ENCODE data around the gene ARL17B. TPM values are rescaled to one million over a fixed set of nuclear protein-coding genes. Genes with fewer than 3 reads are reported as not detected.
A peak's percentile ranks its signal among the peaks of the same experiment; 100 is the strongest.
"Not testable (repeated sequence)": the region's sequence is repeated elsewhere in the genome, so short reads cannot be mapped to it uniquely, and the experiment has no call there.

Gene ARL17B
- total RNA-seq, 1 experiment from 2014 or later: 14.2 TPM

- Mint-ChIP-seq H3K27me3 (ENCODE audit: insufficient read depth, unreplicated experiment) (no peaks in the 10 kb centered on the region), H3K4me3 (ENCODE audit: unreplicated experiment) (no peak overlapping the region), H3K9me3 (ENCODE audit: unreplicated experiment) (no peaks in the 10 kb centered on the region), H3K27ac (ENCODE audit: low read depth, unreplicated experiment) (no peak overlapping the region), H3K4me1 (ENCODE audit: insufficient read depth, unreplicated experiment) (peaks cover 27% of the 10 kb centered on the region), H3K36me3 (ENCODE audit: insufficient read depth, unreplicated experiment) (no peaks in the 10 kb centered on the region)
- intact Hi-C loops (cut with micrococcal nuclease): no loop called here
- POLR2A ChIA-PET: interaction anchor here (1.5 kb wide), 1 partner anchor 676 kb away, joined by 5 read pairs; no protein-coding TSS in a partner anchor
- no peak for DNase-seq (ENCODE audit: unreplicated experiment)
- TF ChIP-seq CTCF (IDR thresholded peaks at IDR 0.05; ENCODE audit: unreplicated experiment): no peak
- CTCF ChIA-PET: interaction anchor here (0.6 to 1.2 kb wide), 3 partner anchors 50 to 680 kb away, joined by 4 to 9 read pairs (median 4); no protein-coding TSS in a partner anchor
- BruUV-seq (replicated peaks): no TSS peak
Measured at GRCh38 chr17:46262271-46262670, 99.3 kb downstream of the ARL17B start.

GRCh38 chr17:46259845-46260661, 101.5 kb downstream of the ARL17B start:
- CTCF ChIA-PET: interaction anchor here (0.6 to 1.0 kb wide), 4 partner anchors 27 to 682 kb away, joined by 3 to 5 read pairs (median 4); no protein-coding TSS in a partner anchor
- H3K36me3 Mint-ChIP-seq (ENCODE audit: insufficient read depth, unreplicated experiment); H3K27ac Mint-ChIP-seq (ENCODE audit: low read depth, unreplicated experiment); intact Hi-C loops (cut with micrococcal nuclease); BruUV-seq (replicated peaks); H3K9me3 Mint-ChIP-seq (ENCODE audit: unreplicated experiment); H3K27me3 Mint-ChIP-seq (ENCODE audit: insufficient read depth, unreplicated experiment): not testable (repeated sequence)
- peak overlapping the region; percentile 57 for H3K4me3 Mint-ChIP-seq (ENCODE audit: unreplicated experiment)
- DNase-seq (ENCODE audit: unreplicated experiment): peak; percentile 33
- H3K4me1 Mint-ChIP-seq (ENCODE audit: insufficient read depth, unreplicated experiment): peaks cover 15% of the 10 kb centered on the region
- POLR2A ChIA-PET: interaction anchor here (1.0 kb wide), 1 partner anchor 67 kb away, joined by 4 read pairs; the partner anchor contains the start of gene KANSL1

GRCh38 chr17:46256369-46256768, 105.2 kb downstream of the ARL17B start:
- POLR2A ChIA-PET; intact Hi-C loops (cut with micrococcal nuclease); BruUV-seq (replicated peaks); H3K27ac Mint-ChIP-seq (ENCODE audit: low read depth, unreplicated experiment); H3K36me3 Mint-ChIP-seq (ENCODE audit: insufficient read depth, unreplicated experiment); H3K4me3 Mint-ChIP-seq (ENCODE audit: unreplicated experiment); DNase-seq (ENCODE audit: unreplicated experiment); H3K4me1 Mint-ChIP-seq (ENCODE audit: insufficient read depth, unreplicated experiment); H3K27me3 Mint-ChIP-seq (ENCODE audit: insufficient read depth, unreplicated experiment); H3K9me3 Mint-ChIP-seq (ENCODE audit: unreplicated experiment): not testable (repeated sequence)
- CTCF ChIA-PET: interaction anchor here (0.6 kb wide), 1 partner anchor 42 kb away, joined by 3 read pairs; no protein-coding TSS in a partner anchor

- H3K36me3 Mint-ChIP-seq (ENCODE audit: insufficient read depth, unreplicated experiment); POLR2A ChIA-PET; H3K4me3 Mint-ChIP-seq (ENCODE audit: unreplicated experiment); H3K9me3 Mint-ChIP-seq (ENCODE audit: unreplicated experiment); DNase-seq (ENCODE audit: unreplicated experiment); BruUV-seq (replicated peaks); intact Hi-C loops (cut with micrococcal nuclease); H3K4me1 Mint-ChIP-seq (ENCODE audit: insufficient read depth, unreplicated experiment); H3K27ac Mint-ChIP-seq (ENCODE audit: low read depth, unreplicated experiment): not testable (repeated sequence)
- CTCF ChIA-PET: interaction anchor here (0.6 kb wide), 2 partner anchors 32 to 80 kb away, joined by 3 read pairs; no protein-coding TSS in a partner anchor
- H3K27me3 Mint-ChIP-seq (ENCODE audit: insufficient read depth, unreplicated experiment): peaks cover 19% of the 10 kb centered on the region
Measured at GRCh38 chr17:46254215-46254614, 107.4 kb downstream of the ARL17B start.

- H3K27ac Mint-ChIP-seq (ENCODE audit: low read depth, unreplicated experiment); H3K9me3 Mint-ChIP-seq (ENCODE audit: unreplicated experiment); intact Hi-C loops (cut with micrococcal nuclease); H3K36me3 Mint-ChIP-seq (ENCODE audit: insufficient read depth, unreplicated experiment); H3K4me3 Mint-ChIP-seq (ENCODE audit: unreplicated experiment); BruUV-seq (replicated peaks); H3K4me1 Mint-ChIP-seq (ENCODE audit: insufficient read depth, unreplicated experiment); CTCF ChIA-PET; POLR2A ChIA-PET: not testable (repeated sequence)
- peak; percentile 82 for TF ChIP-seq CTCF (IDR thresholded peaks at IDR 0.05; ENCODE audit: unreplicated experiment)
- peak; percentile 66 for DNase-seq (ENCODE audit: unreplicated experiment)
- peaks cover 23% of the 10 kb centered on the region for H3K27me3 Mint-ChIP-seq (ENCODE audit: insufficient read depth, unreplicated experiment)
Measured at GRCh38 chr17:46253722-46254121, 107.8 kb downstream of the ARL17B start.

- H3K4me1 Mint-ChIP-seq (ENCODE audit: insufficient read depth, unreplicated experiment); H3K4me3 Mint-ChIP-seq (ENCODE audit: unreplicated experiment); H3K9me3 Mint-ChIP-seq (ENCODE audit: unreplicated experiment); BruUV-seq (replicated peaks); H3K27ac Mint-ChIP-seq (ENCODE audit: low read depth, unreplicated experiment); intact Hi-C loops (cut with micrococcal nuclease); H3K36me3 Mint-ChIP-seq (ENCODE audit: insufficient read depth, unreplicated experiment); DNase-seq (ENCODE audit: unreplicated experiment): not testable (repeated sequence)
- POLR2A ChIA-PET: interaction anchor here (0.6 kb wide), 1 partner anchor 34 kb away, joined by 3 read pairs; no protein-coding TSS in a partner anchor
- CTCF ChIA-PET: interaction anchor here (0.7 kb wide), 1 partner anchor 975 kb away, joined by 3 read pairs; no protein-coding TSS in a partner anchor
- peaks cover 26% of the 10 kb centered on the region for H3K27me3 Mint-ChIP-seq (ENCODE audit: insufficient read depth, unreplicated experiment)
Measured at GRCh38 chr17:46252804-46253203, 108.8 kb downstream of the ARL17B start.

GRCh38 chr17:46249153-46249552, 112.4 kb downstream of the ARL17B start:
- CTCF ChIA-PET: interaction anchor here (0.6 to 1.3 kb wide), 3 partner anchors 22 to 663 kb away, joined by 3 read pairs; no protein-coding TSS in a partner anchor

More at GRCh38 chr17:46249153-46249552, 112.4 kb downstream of the ARL17B start:
- peaks cover 34% of the 10 kb centered on the region for H3K27me3 Mint-ChIP-seq (ENCODE audit: insufficient read depth, unreplicated experiment)
- H3K27ac Mint-ChIP-seq (ENCODE audit: low read depth, unreplicated experiment); H3K4me3 Mint-ChIP-seq (ENCODE audit: unreplicated experiment); DNase-seq (ENCODE audit: unreplicated experiment); BruUV-seq (replicated peaks); POLR2A ChIA-PET; H3K36me3 Mint-ChIP-seq (ENCODE audit: insufficient read depth, unreplicated experiment); H3K9me3 Mint-ChIP-seq (ENCODE audit: unreplicated experiment); intact Hi-C loops (cut with micrococcal nuclease); H3K4me1 Mint-ChIP-seq (ENCODE audit: insufficient read depth, unreplicated experiment): not testable (repeated sequence)

Measured in MCF 10A (cell line).